Fibroblast of lung (primary cell): ENCODE results near the gene DLG2. TPM values are rescaled to one million over a fixed set of nuclear protein-coding genes. Genes with fewer than 3 reads are reported as not detected.

ENCODE experiments used
- DNase-seq, 2 donors: peaks; one replicate each; pipeline versions ENCODE4 v3.0.0 to v3.0.0-alpha.2; 2010; ENCODE audit warnings: low read depth in 2 of 2
- H2AFZ ChIP-seq: 2 replicates; pipeline ENCODE4 v1.5.1; 2012; ENCODE audit warnings: low read length, control low read depth, inconsistent platforms
- H3K27ac ChIP-seq: 2 replicates; pipeline ENCODE4 v1.5.1; 2011; ENCODE audit warnings: low read length, control low read depth; ENCODE audit not compliant: insufficient read depth
- H3K27me3 ChIP-seq: 2 replicates; pipeline ENCODE4 v1.5.1; 2011; ENCODE audit warnings: mild to moderate bottlenecking, low read length; ENCODE audit not compliant: control insufficient read depth, insufficient read depth
- H3K36me3 ChIP-seq: 2 replicates; pipeline ENCODE4 v1.5.1; 2011; ENCODE audit warnings: low read length; ENCODE audit not compliant: control insufficient read depth, insufficient read depth
- H3K4me1 ChIP-seq: 2 replicates; pipeline ENCODE4 v1.5.1; 2011; ENCODE audit warnings: low read length; ENCODE audit not compliant: control insufficient read depth, insufficient read depth; ENCODE audit errors: extremely low read depth
- H3K4me2 ChIP-seq: 2 replicates; pipeline ENCODE4 v1.5.1; 2011; ENCODE audit warnings: low read length, control low read depth; ENCODE audit not compliant: insufficient read depth; ENCODE audit errors: extremely low read depth
- H3K4me3 ChIP-seq, 4 experiments: fragments of 200-600 bp in 1 of 4; sonication (generic) in 1 of 4; replicated peaks in 1 of 4; 2 replicates each; pipeline ENCODE4 v1.5.1; 2011 to 2016; ENCODE audit warnings: low read length in 4 of 4, low read depth in 3 of 4, mild to moderate bottlenecking in 3 of 4, control low read depth in 2 of 4, inconsistent platforms in 1 of 4, mixed read lengths in 1 of 4; ENCODE audit not compliant: insufficient read depth in 1 of 4; ENCODE audit errors: control extremely low read depth in 1 of 4
- H3K79me2 ChIP-seq: 2 replicates; pipeline ENCODE4 v1.5.1; 2012; ENCODE audit warnings: mild to moderate bottlenecking, low read length, inconsistent platforms; ENCODE audit not compliant: control insufficient read depth, insufficient read depth
- H3K9ac ChIP-seq: 2 replicates; pipeline ENCODE4 v1.5.1; 2011; ENCODE audit warnings: mild to moderate bottlenecking, low read length, control low read depth; ENCODE audit not compliant: insufficient read depth
- H3K9me3 ChIP-seq: 2 replicates; pipeline ENCODE4 v1.5.1; 2012; ENCODE audit warnings: low read depth, low read length; ENCODE audit not compliant: control insufficient read depth, insufficient read depth
- H4K20me1 ChIP-seq: 2 replicates; pipeline ENCODE4 v1.5.1; 2011; ENCODE audit warnings: low read length; ENCODE audit not compliant: control insufficient read depth, insufficient read depth; ENCODE audit errors: extremely low read depth
- CTCF ChIP-seq, 2 donors: IDR thresholded peaks in 1 of 2; conservative IDR thresholded peaks in 1 of 2; 1 replicate in 1 of 2; 2 replicates in 1 of 2; pipeline ENCODE4 v1.5.1; 2011 to 2012; ENCODE audit warnings: low read length in 2 of 2, control low read depth in 1 of 2, inconsistent platforms in 1 of 2, low read depth in 1 of 2, mild to moderate bottlenecking in 1 of 2
- EZH2 ChIP-seq: IDR thresholded peaks from 2 replicates; pipeline ENCODE4 v1.5.1; 2012; ENCODE audit warnings: low read length, control low read depth, mild to moderate bottlenecking; ENCODE audit errors: missing control alignments
- polyA plus RNA-seq, 2 donors: library from polyadenylated mRNA; depleted of rRNA in 1 of 2; stranded (reverse) in 1 of 2; unstranded in 1 of 2; fragments of >200 nt; gene quantifications; 2 replicates each; pipeline ENCODE4 v1.2.1, GENCODE V29; 2011 to 2012; ENCODE audit warnings: missing spikeins in 1 of 2
- total RNA-seq: library from RNA; depleted of rRNA; stranded (reverse); fragments of >200 nt; gene quantifications from 2 replicates; pipeline ENCODE4 v1.2.1, GENCODE V29; 2014

Gene DLG2
- total and polyA plus RNA-seq, 2 donors (not counting 1 experiment from before 2014, with no cell fraction given), result 0.77 to 2.3 TPM

- Histone ChIP-seq H3K9me3 (no peaks in the 10 kb centered on the region), H3K27me3 (no peaks in the 10 kb centered on the region), H3K4me3 (no peak overlapping the region), H3K4me2 (no peak overlapping the region), H3K9ac (no peak overlapping the region), H3K27ac (no peak overlapping the region), H3K79me2 (no peaks in the 10 kb centered on the region), H3K36me3 (no peaks in the 10 kb centered on the region), H4K20me1 (no peaks in the 10 kb centered on the region), H3K4me1 (peaks cover 3% of the 10 kb centered on the region), H2AFZ (no peak overlapping the region)
- TF ChIP-seq EZH2 (no peak), CTCF (conservative IDR thresholded peaks at IDR 0.05 in 1 of 2, IDR thresholded peaks at IDR 0.05 in 1 of 2; ENCODE audit: low read depth in 1 of 2, low read length in 2 of 2) (no peak)
- DNase-seq, result peak in 1 of 2 donors; percentile 59
These were observed 540.5 kb downstream of the DLG2 start for GRCh38 chr11:85086504-85087284.

GRCh38 chr11:85076535-85077330 lies 550.4 kb downstream of the DLG2 start:
- TF ChIP-seq CTCF (conservative IDR thresholded peaks at IDR 0.05 in 1 of 2, IDR thresholded peaks at IDR 0.05 in 1 of 2; ENCODE audit: low read depth in 1 of 2, low read length in 2 of 2) (no peak), EZH2 (no peak)
- no peaks in the 10 kb centered on the region for H3K27me3 ChIP-seq
- H3K4me2 ChIP-seq, result peak overlapping the region; percentile 10
- no peaks in the 10 kb centered on the region for H3K79me2 ChIP-seq
- no peak overlapping the region for H2AFZ ChIP-seq
- no peaks in the 10 kb centered on the region for H4K20me1 ChIP-seq
- no peak overlapping the region for H3K27ac ChIP-seq
- H3K9me3 ChIP-seq, result no peaks in the 10 kb centered on the region
- H3K9ac ChIP-seq, result no peak overlapping the region
- DNase-seq, result peak; percentile 23 to 88
- no peaks in the 10 kb centered on the region for H3K4me1 ChIP-seq
- no peak overlapping the region for H3K4me3 ChIP-seq
- no peaks in the 10 kb centered on the region for H3K36me3 ChIP-seq

GRCh38 chr11:85062659-85063058 lies 564.5 kb downstream of the DLG2 start:
- Histone ChIP-seq H3K9me3 (no peaks in the 10 kb centered on the region), H3K27ac (no peak overlapping the region), H3K9ac (no peak overlapping the region), H4K20me1 (no peaks in the 10 kb centered on the region), H3K4me2 (no peak overlapping the region), H3K79me2 (no peaks in the 10 kb centered on the region), H3K4me1 (no peaks in the 10 kb centered on the region), H2AFZ (no peak overlapping the region), H3K36me3 (no peaks in the 10 kb centered on the region), H3K27me3 (no peaks in the 10 kb centered on the region), H3K4me3 (no peak overlapping the region)
- TF ChIP-seq EZH2, result no peak
- TF ChIP-seq CTCF (conservative IDR thresholded peaks at IDR 0.05 in 1 of 2, IDR thresholded peaks at IDR 0.05 in 1 of 2; ENCODE audit: low read depth in 1 of 2, low read length in 2 of 2), result no peak
- DNase-seq, result no peak
